ENCODE results near the gene MAPK6.

DNA sequence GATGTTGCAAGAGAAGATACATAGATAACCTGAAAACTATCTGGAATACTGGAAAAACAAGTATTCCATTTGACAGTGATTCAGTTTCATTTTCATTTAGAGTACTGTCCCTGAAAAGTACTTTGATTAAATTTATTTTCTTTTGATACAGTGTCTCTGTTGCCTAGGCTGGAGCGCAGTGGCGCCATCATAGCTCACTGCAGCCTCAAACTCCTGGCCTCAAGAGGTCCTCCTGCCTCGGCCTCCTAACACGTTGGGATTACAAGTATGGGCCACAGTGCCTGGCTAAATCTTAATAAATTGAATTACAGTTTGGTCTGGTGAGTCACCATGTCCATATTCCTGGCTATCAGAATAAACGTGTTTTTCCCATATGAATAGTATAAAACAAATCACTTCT is 45.8 kb upstream of the MAPK6 start:
- TF ChIP-seq, protein P1, sequence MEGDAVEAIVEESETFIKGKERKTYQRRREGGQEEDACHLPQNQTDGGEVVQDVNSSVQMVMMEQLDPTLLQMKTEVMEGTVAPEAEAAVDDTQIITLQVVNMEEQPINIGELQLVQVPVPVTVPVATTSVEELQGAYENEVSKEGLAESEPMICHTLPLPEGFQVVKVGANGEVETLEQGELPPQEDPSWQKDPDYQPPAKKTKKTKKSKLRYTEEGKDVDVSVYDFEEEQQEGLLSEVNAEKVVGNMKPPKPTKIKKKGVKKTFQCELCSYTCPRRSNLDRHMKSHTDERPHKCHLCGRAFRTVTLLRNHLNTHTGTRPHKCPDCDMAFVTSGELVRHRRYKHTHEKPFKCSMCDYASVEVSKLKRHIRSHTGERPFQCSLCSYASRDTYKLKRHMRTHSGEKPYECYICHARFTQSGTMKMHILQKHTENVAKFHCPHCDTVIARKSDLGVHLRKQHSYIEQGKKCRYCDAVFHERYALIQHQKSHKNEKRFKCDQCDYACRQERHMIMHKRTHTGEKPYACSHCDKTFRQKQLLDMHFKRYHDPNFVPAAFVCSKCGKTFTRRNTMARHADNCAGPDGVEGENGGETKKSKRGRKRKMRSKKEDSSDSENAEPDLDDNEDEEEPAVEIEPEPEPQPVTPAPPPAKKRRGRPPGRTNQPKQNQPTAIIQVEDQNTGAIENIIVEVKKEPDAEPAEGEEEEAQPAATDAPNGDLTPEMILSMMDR (IDR thresholded peaks at IDR 0.05) = no peak
- no peak for TF ChIP-seq POLR2A (IDR thresholded peaks at IDR 0.05)
